ENCODE data around the gene HINT2. TPM values are rescaled to one million over a fixed set of nuclear protein-coding genes. Genes with fewer than 3 reads are reported as not detected.
A peak's percentile ranks its signal among the peaks of the same experiment; 100 is the strongest.

HINT2 gene
- total and polyA plus RNA-seq, 4 donors = 16.3 to 57.5 (median 41.4) TPM

DNA sequence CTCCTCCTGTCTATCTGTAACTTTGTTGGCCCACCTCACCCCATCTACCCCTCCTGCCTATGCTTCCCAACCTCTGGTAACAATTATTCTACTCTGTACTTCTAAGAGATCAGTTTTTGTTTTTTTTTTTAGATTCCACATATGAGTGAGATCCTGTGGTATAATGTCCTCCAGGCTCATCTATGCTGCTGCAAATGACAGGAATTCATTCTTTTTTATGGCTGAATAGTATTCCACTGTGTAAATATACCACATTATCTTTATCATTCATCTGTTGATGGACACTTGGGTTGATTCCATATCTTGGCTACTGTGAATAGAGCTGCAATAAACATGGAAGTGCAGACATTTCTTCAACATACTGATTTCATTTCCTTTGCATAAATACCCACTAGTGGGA is 31.4 kb downstream of the HINT2 start:
- no peaks in the 10 kb centered on the region for H3K4me1 ChIP-seq (ENCODE audit: control insufficient read depth, insufficient read depth, low read length)
- no peak for DNase-seq (ENCODE audit: low read depth in 4 of 6, low spot score in 6 of 6)
- no peak overlapping the region for H3K27ac ChIP-seq (ENCODE audit: low read depth, low read length)
- peaks cover 11% of the 10 kb centered on the region for H3K36me3 ChIP-seq (ENCODE audit: control insufficient read depth, insufficient read depth, low read length)
- H3K4me3 ChIP-seq (ENCODE audit: low read depth, low read length) = no peak overlapping the region
- no peaks in the 10 kb centered on the region for H3K9me3 ChIP-seq (ENCODE audit: control insufficient read depth, insufficient read depth, low read length)
- no peaks in the 10 kb centered on the region for H3K27me3 ChIP-seq (ENCODE audit: control insufficient read depth, insufficient read depth, low read length)

DNA sequence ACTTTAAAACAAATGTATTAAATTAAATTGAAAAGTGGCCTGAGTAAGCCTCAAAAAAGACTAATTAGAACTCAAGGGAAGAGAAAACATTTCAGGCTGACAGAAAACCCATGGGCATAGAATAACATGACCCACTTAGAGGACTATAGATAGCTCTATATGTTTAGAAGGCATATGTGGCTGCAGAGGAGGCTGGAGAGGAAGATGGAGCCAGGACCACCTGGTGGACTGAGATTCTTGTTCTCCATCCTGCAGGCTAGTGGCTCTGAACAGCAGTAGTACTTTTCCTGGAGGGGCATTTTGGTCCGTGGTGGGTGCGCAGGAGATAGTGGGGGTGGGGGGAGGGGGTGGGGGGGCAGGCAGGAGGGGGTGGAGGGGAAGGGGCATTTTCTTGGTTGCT is 33.8 kb downstream of the HINT2 start:
- Histone ChIP-seq H3K27ac (ENCODE audit: low read depth, low read length) (no peak overlapping the region), H3K4me1 (ENCODE audit: control insufficient read depth, insufficient read depth, low read length) (no peaks in the 10 kb centered on the region), H3K27me3 (ENCODE audit: control insufficient read depth, insufficient read depth, low read length) (no peaks in the 10 kb centered on the region), H3K4me3 (ENCODE audit: low read depth, low read length) (no peak overlapping the region), H3K9me3 (ENCODE audit: control insufficient read depth, insufficient read depth, low read length) (no peaks in the 10 kb centered on the region), H3K36me3 (ENCODE audit: control insufficient read depth, insufficient read depth, low read length) (peaks cover 6% of the 10 kb centered on the region)
- no CpG with 5 or more reads among the region's 2 CpGs for WGBS (ENCODE audit: insufficient coverage)
- DNase-seq (ENCODE audit: low read depth in 4 of 6, low spot score in 6 of 6) = no peak

DNA sequence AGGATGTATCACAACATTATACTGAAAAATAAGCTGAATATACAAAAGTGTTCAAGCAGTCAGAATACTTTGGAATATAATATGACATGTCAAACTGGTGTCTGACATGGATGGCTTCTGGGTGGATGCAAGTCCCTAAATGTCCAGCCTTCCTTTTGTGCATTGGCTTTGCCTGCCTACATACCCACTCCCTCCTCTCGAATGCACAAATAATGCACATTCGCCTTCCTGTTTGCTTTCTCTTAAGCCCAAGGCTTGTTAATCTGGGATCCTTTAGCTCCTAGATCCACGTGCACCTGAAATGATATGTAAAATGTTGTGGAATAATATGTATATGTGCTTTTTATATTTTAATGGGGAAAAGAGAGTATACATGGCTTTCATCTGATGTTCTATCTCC is 36.3 kb downstream of the HINT2 start:
- H3K4me1 ChIP-seq (ENCODE audit: control insufficient read depth, insufficient read depth, low read length) = peaks cover 3% of the 10 kb centered on the region
- DNase-seq (ENCODE audit: low read depth in 4 of 6, low spot score in 6 of 6) = no peak
- H3K4me3 ChIP-seq (ENCODE audit: low read depth, low read length) = no peak overlapping the region
- no peaks in the 10 kb centered on the region for H3K27me3 ChIP-seq (ENCODE audit: control insufficient read depth, insufficient read depth, low read length)
- WGBS (ENCODE audit: insufficient coverage) = no CpG with 5 or more reads among the region's 3 CpGs
- H3K27ac ChIP-seq (ENCODE audit: low read depth, low read length) = no peak overlapping the region
- H3K36me3 ChIP-seq (ENCODE audit: control insufficient read depth, insufficient read depth, low read length) = no peaks in the 10 kb centered on the region
- no peaks in the 10 kb centered on the region for H3K9me3 ChIP-seq (ENCODE audit: control insufficient read depth, insufficient read depth, low read length)

DNA sequence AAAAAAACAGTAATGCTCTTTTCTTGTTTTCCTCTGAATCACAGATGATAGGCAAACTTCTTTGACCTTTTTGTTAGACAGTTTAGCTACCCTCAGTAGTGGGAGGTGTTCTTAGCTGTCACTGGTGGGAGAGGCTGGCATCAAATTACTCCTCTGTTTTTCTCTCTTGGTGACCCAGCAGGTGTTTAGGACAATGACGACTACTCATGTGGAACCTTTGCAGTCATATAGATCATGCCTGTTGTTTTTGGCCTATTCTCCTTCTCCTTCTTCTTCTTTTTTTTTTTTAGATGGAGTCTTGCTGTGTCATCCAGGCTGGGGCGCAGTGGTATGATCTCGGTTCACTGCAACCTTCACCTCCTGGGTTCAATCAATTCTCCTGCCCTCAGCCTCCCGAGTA is 38.8 kb downstream of the HINT2 start:
- Histone ChIP-seq H3K27me3 (ENCODE audit: control insufficient read depth, insufficient read depth, low read length) (no peaks in the 10 kb centered on the region), H3K4me1 (ENCODE audit: control insufficient read depth, insufficient read depth, low read length) (peaks cover 3% of the 10 kb centered on the region), H3K27ac (ENCODE audit: low read depth, low read length) (no peak overlapping the region), H3K4me3 (ENCODE audit: low read depth, low read length) (no peak overlapping the region), H3K36me3 (ENCODE audit: control insufficient read depth, insufficient read depth, low read length) (no peaks in the 10 kb centered on the region), H3K9me3 (ENCODE audit: control insufficient read depth, insufficient read depth, low read length) (no peaks in the 10 kb centered on the region)
- no peak for DNase-seq (ENCODE audit: low read depth in 4 of 6, low spot score in 6 of 6)
- 83% methylated on average over 2 of the region's 4 CpGs for WGBS (ENCODE audit: insufficient coverage)

DNA sequence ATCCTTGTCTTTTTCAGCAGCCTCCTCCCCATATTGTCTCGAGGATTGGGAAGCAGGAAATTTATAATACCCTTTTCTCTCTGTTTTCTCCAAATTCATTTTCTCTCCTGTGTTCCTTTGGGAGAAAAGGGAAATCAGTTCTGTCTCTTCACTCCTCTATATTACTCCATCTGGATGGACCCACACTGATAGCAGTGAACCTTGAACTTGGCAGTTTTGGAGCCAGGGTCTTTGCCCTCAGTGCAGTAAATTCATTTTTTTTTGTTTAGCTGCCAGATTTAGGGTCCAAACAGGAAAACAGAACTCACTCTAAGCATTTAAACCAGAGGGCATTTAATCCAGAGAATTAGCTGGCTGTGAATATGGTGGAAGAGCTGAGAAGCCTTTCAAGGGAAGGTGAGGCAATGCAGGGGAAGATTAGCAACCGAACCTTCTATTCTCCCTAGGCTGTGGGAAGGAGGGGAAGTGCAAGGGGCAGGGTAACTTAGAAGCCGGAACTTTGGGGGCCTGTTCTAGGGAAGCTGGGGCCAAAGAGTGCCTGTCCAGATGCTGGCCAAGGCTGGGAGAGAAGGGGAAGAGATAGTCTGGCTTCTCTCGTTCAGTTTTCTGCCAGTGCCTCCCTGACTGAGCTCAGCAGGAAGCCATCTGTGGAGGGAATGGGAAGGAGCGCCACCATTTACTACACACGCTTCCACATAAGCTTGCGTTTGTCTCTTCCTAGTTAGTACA is 39.8 kb downstream of the HINT2 start:
- no peak overlapping the region for H3K27ac ChIP-seq (ENCODE audit: low read depth, low read length)
- WGBS (ENCODE audit: insufficient coverage) = 39% methylated on average over 3 of the region's 7 CpGs
- peak in 2 of 6 donors; percentile 19 to 38 for DNase-seq (ENCODE audit: low read depth in 4 of 6, low spot score in 6 of 6)
- no peaks in the 10 kb centered on the region for H3K27me3 ChIP-seq (ENCODE audit: control insufficient read depth, insufficient read depth, low read length)
- H3K4me1 ChIP-seq (ENCODE audit: control insufficient read depth, insufficient read depth, low read length) = peaks cover 3% of the 10 kb centered on the region
- H3K36me3 ChIP-seq (ENCODE audit: control insufficient read depth, insufficient read depth, low read length) = no peaks in the 10 kb centered on the region
- H3K4me3 ChIP-seq (ENCODE audit: low read depth, low read length) = no peak overlapping the region
- no peaks in the 10 kb centered on the region for H3K9me3 ChIP-seq (ENCODE audit: control insufficient read depth, insufficient read depth, low read length)

DNA sequence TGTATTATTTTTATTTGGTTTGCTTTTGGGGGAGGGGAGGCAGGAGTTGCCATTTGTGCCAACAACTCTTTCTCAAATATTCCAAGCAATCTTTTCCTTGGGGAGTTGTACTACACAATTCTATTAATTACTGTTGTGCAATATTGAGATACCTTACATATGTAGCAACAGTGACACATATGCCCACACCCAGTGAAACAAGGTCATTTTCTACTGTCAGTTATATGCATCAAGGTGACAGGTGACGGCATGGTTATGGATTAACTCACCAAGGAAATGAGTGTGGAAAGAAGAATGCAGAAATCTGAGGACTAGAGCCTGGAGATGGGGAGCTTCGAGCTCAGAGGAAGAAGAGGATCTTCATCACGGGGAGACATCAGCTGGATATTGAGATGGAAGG is 42.9 kb downstream of the HINT2 start:
- no peaks in the 10 kb centered on the region for H3K27me3 ChIP-seq (ENCODE audit: control insufficient read depth, insufficient read depth, low read length)
- 96% methylated on average over 2 of the region's 3 CpGs for WGBS (ENCODE audit: insufficient coverage)
- H3K4me3 ChIP-seq (ENCODE audit: low read depth, low read length) = no peak overlapping the region
- peaks cover 3% of the 10 kb centered on the region for H3K4me1 ChIP-seq (ENCODE audit: control insufficient read depth, insufficient read depth, low read length)
- no peak for DNase-seq (ENCODE audit: low read depth in 4 of 6, low spot score in 6 of 6)
- no peaks in the 10 kb centered on the region for H3K9me3 ChIP-seq (ENCODE audit: control insufficient read depth, insufficient read depth, low read length)
- H3K27ac ChIP-seq (ENCODE audit: low read depth, low read length) = no peak overlapping the region
- H3K36me3 ChIP-seq (ENCODE audit: control insufficient read depth, insufficient read depth, low read length) = peaks cover 2% of the 10 kb centered on the region

DNA sequence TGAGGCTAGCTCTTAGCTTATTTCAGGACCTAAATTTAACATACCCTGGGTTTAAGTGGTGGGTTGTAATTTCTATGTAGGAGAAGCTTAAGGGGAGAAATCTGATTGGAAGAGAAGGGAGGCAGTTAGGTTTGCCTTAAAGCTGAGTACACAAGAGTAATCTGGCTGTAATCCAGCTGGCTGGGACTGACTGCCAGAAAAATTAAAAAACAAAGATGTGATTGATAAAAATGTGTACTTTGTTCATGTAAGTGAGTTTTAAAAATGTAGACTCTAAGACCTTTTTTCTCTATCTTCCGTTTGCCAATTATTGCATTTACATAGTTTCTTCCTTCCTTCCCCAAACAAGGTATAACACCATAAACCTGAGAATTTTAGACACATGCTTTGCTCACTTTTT is 43.3 kb downstream of the HINT2 start:
- peaks cover 2% of the 10 kb centered on the region for H3K36me3 ChIP-seq (ENCODE audit: control insufficient read depth, insufficient read depth, low read length)
- no CpG with 5 or more reads among the region's 1 CpG for WGBS (ENCODE audit: insufficient coverage)
- no peak overlapping the region for H3K27ac ChIP-seq (ENCODE audit: low read depth, low read length)
- no peaks in the 10 kb centered on the region for H3K27me3 ChIP-seq (ENCODE audit: control insufficient read depth, insufficient read depth, low read length)
- peaks cover 3% of the 10 kb centered on the region for H3K4me1 ChIP-seq (ENCODE audit: control insufficient read depth, insufficient read depth, low read length)
- no peaks in the 10 kb centered on the region for H3K9me3 ChIP-seq (ENCODE audit: control insufficient read depth, insufficient read depth, low read length)
- no peak overlapping the region for H3K4me3 ChIP-seq (ENCODE audit: low read depth, low read length)
- DNase-seq (ENCODE audit: low read depth in 4 of 6, low spot score in 6 of 6) = peak in 1 of 6 donors; percentile 57

DNA sequence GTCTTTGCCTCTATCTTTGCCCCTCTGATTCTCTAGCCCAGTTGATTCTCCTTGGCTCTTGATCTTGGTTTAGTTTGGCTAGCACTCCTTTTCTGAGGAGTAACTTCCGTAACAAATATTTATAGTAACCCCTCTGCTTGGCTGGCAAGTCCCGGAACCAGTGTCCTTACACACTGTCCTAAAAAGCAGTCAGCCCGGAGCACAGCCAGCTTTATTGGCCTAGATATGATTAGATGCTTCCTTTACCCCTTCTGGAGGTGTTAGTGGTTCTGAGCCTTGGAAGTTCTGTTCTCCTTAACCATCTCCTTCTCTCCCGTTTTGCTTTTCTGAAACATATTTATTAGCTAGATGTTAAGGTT is 43.8 kb downstream of the HINT2 start:
- no peak for DNase-seq (ENCODE audit: low read depth in 4 of 6, low spot score in 6 of 6)
- peaks cover 3% of the 10 kb centered on the region for H3K4me1 ChIP-seq (ENCODE audit: control insufficient read depth, insufficient read depth, low read length)
- H3K36me3 ChIP-seq (ENCODE audit: control insufficient read depth, insufficient read depth, low read length) = peaks cover 2% of the 10 kb centered on the region
- H3K9me3 ChIP-seq (ENCODE audit: control insufficient read depth, insufficient read depth, low read length) = no peaks in the 10 kb centered on the region
- no peak overlapping the region for H3K4me3 ChIP-seq (ENCODE audit: low read depth, low read length)
- WGBS (ENCODE audit: insufficient coverage) = no CpG with 5 or more reads among the region's 4 CpGs
- H3K27me3 ChIP-seq (ENCODE audit: control insufficient read depth, insufficient read depth, low read length) = no peaks in the 10 kb centered on the region
- H3K27ac ChIP-seq (ENCODE audit: low read depth, low read length) = peak overlapping the region; percentile 35

DNA sequence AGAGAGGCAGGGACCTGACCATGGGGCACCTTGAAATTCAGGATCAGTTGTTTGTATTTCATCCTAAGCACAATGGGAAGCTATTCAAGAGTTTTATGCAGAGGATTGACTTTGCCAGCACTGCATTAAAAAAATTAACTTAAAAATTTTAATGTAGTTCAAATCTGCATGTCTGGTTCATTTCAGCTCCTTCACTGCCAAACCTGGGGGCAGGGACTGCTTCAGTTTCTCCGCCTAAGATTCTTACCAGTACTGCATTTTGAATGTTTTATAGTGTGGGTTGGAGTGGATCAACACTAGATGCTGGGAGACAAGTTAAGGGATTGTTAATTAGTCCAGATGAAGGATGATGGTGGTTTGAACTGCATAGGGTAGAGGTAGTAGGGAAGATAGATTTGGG is 45.1 kb downstream of the HINT2 start:
- Histone ChIP-seq H3K27ac (ENCODE audit: low read depth, low read length) (no peak overlapping the region), H3K4me3 (ENCODE audit: low read depth, low read length) (no peak overlapping the region), H3K36me3 (ENCODE audit: control insufficient read depth, insufficient read depth, low read length) (peaks cover 2% of the 10 kb centered on the region), H3K9me3 (ENCODE audit: control insufficient read depth, insufficient read depth, low read length) (no peaks in the 10 kb centered on the region), H3K27me3 (ENCODE audit: control insufficient read depth, insufficient read depth, low read length) (no peaks in the 10 kb centered on the region), H3K4me1 (ENCODE audit: control insufficient read depth, insufficient read depth, low read length) (no peaks in the 10 kb centered on the region)
- WGBS (ENCODE audit: insufficient coverage) = 80% methylated on average over 1 of the region's 1 CpG
- no peak for DNase-seq (ENCODE audit: low read depth in 4 of 6, low spot score in 6 of 6)

DNA sequence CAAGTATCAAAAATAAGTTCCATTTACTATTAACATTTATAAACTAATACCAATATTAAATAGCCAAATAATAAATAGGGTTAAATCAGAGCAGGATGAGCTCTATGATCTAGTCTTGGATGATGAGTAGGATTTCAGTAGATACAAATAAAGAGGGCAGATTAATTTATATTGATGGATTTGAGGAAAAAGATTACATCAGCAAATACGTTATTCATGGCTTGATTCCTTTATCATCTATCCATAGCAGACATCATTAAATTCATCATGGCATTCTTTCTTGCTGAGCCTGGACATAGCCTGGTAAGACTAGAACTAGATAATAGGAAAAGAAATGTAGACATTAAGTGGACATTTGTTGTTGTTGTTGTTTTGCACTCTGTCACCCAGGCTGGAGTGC is 47.4 kb downstream of the HINT2 start:
- no peaks in the 10 kb centered on the region for H3K27me3 ChIP-seq (ENCODE audit: control insufficient read depth, insufficient read depth, low read length)
- WGBS (ENCODE audit: insufficient coverage) = no CpG with 5 or more reads among the region's 1 CpG
- peaks cover 2% of the 10 kb centered on the region for H3K36me3 ChIP-seq (ENCODE audit: control insufficient read depth, insufficient read depth, low read length)
- H3K4me1 ChIP-seq (ENCODE audit: control insufficient read depth, insufficient read depth, low read length) = no peaks in the 10 kb centered on the region
- no peak for DNase-seq (ENCODE audit: low read depth in 4 of 6, low spot score in 6 of 6)
- H3K9me3 ChIP-seq (ENCODE audit: control insufficient read depth, insufficient read depth, low read length) = no peaks in the 10 kb centered on the region
- no peak overlapping the region for H3K27ac ChIP-seq (ENCODE audit: low read depth, low read length)
- H3K4me3 ChIP-seq (ENCODE audit: low read depth, low read length) = no peak overlapping the region

All from spinal cord (tissue), 10 donors.